HG02973 (cell line): Measurements from ENCODE around the gene TMC5.

Experiments
- ATAC-seq: cut with Tn5 transposase; IDR thresholded peaks from one replicate; pipeline ENCODE4 v1.9.1; 2021; ENCODE audit warnings: moderate library complexity; ENCODE audit not compliant: unreplicated experiment

The TMC5 gene

GRCh38 chr16:19505600-19506303 is 88.1 kb downstream of the TMC5 start:
- ATAC-seq = no peak

- ATAC-seq = no peak
Measured at GRCh38 chr16:19506965-19507364, 89.3 kb downstream of the TMC5 start.

GRCh38 chr16:19507867-19508266 is 90.2 kb downstream of the TMC5 start:
- no peak for ATAC-seq

- no peak for ATAC-seq
Measured at GRCh38 chr16:19512297-19512696, 94.6 kb downstream of the TMC5 start.

GRCh38 chr16:19513377-19514053 is 95.8 kb downstream of the TMC5 start:
- no peak for ATAC-seq

GRCh38 chr16:19515757-19516156 is 98.1 kb downstream of the TMC5 start:
- no peak for ATAC-seq

- ATAC-seq = no peak
Measured at GRCh38 chr16:19517424-19518089, 99.9 kb downstream of the TMC5 start.

GRCh38 chr16:19518388-19518787 is 100.7 kb downstream of the TMC5 start:
- ATAC-seq = no peak

- no peak for ATAC-seq
Measured at GRCh38 chr16:19520861-19521331, 103.2 kb downstream of the TMC5 start.

GRCh38 chr16:19521471-19522396 is 104.1 kb downstream of the TMC5 start, which contains the start of gene GDE1:
Gene GDE1 (minus strand): TSS chr16:19522098. CDS start chr16:19521964, 134 bp downstream.
- ATAC-seq = peak; percentile 55

- ATAC-seq = no peak
Measured at GRCh38 chr16:19522397-19522732, 104.7 kb downstream of the TMC5 start.

GRCh38 chr16:19522760-19523159 is 105.1 kb downstream of the TMC5 start:
- ATAC-seq = no peak

GRCh38 chr16:19523184-19523558 is 105.5 kb downstream of the TMC5 start:
- no peak for ATAC-seq

GRCh38 chr16:19523559-19524355 is 106.1 kb downstream of the TMC5 start, which contains the start of gene CCP110:
Gene CCP110 (plus strand): TSS chr16:19523942. CDS start chr16:19527882, 3,940 bp downstream.
- ATAC-seq = peak; percentile 70

- ATAC-seq = no peak
Measured at GRCh38 chr16:19524356-19524615, 106.6 kb downstream of the TMC5 start.

GRCh38 chr16:19524616-19525384 is 107.1 kb downstream of the TMC5 start:
- ATAC-seq = no peak

GRCh38 chr16:19525385-19525723 is 107.7 kb downstream of the TMC5 start:
- ATAC-seq = no peak

- no peak for ATAC-seq
Measured at GRCh38 chr16:19527161-19527560, 109.5 kb downstream of the TMC5 start.

- no peak for ATAC-seq
Measured at GRCh38 chr16:19528666-19529065, 111.0 kb downstream of the TMC5 start.

GRCh38 chr16:19532601-19533000 is 114.9 kb downstream of the TMC5 start:
- no peak for ATAC-seq
